K562 (cell line): ENCODE data around the gene ARL11. TPM values are rescaled to one million over a fixed set of nuclear protein-coding genes. Genes with fewer than 3 reads are reported as not detected.
"Not testable (repeated sequence)": the region's sequence is repeated elsewhere in the genome, so short reads cannot be mapped to it uniquely, and the experiment has no call there.

ENCODE experiments used
- ATAC-seq: fragments of 200-7000 bp; cut with Tn5 transposase; 3 replicates; pipeline ENCODE4 v1.9.1; 2020; ENCODE audit warnings: moderate library complexity
- BruUV-seq: library from RNA; stranded (reverse); fragments of 400-500 nt; replicated peaks from 2 replicates; lab custom pipeline; 2021; lab: Mats Ljungman, UMichigan
- CTCF ChIA-PET: fragments of 300-600 bp; formaldehyde crosslinking; extraction: SDS; loops from one replicate; lab custom pipeline; 2021; ENCODE audit warnings: low intra/inter-chr PET ratio; lab: Yijun Ruan, JAX
- POLR2A ChIA-PET: fragments of 300-600, 350-650 bp; sonication (Branson Sonifier 250); formaldehyde crosslinking; extraction: SDS; loops from one replicate; lab custom pipeline; 2021; ENCODE audit warnings: antibody characterized with exemption, inconsistent platforms; lab: Yijun Ruan, JAX
- DNase-seq, 4 experiments: peaks; one replicate each; pipeline versions ENCODE4 v3.0.0 to v3.0.0-alpha.2; 2011 to 2018; ENCODE audit warnings: low spot score in 3 of 4, mixed read lengths in 3 of 4; ENCODE audit errors: extremely low read depth in 1 of 4
- FAIRE-seq: peaks from 2 replicates; lab custom pipeline; 2011; peaks lifted over from hg19 to GRCh38; lab: Jason Lieb, UNC
- H2AFZ ChIP-seq: 2 replicates; pipeline ENCODE4 v1.6.0; 2011; ENCODE audit warnings: low read depth, low read length, control low read depth, inconsistent platforms
- H3K27ac ChIP-seq: fragments of 200-600 bp; 3 replicates; pipeline ENCODE4 v1.8.0; 2011; ENCODE audit warnings: low read depth, mild to moderate bottlenecking, control low read depth, inconsistent platforms, low read length, moderate library complexity, mixed read lengths; ENCODE audit errors: extremely low read depth
- H3K27me3 ChIP-seq, 2 experiments: fragments of 300-600 bp in 1 of 2; 2 replicates in 1 of 2; 3 replicates in 1 of 2; pipeline versions ENCODE4 v1.6.0 to v1.8.0; 2011; ENCODE audit warnings: inconsistent platforms in 2 of 2, low read length in 2 of 2, mild to moderate bottlenecking in 1 of 2, mixed read lengths in 1 of 2, moderate library complexity in 1 of 2; ENCODE audit not compliant: control insufficient read depth in 2 of 2, insufficient read depth in 2 of 2
- H3K36me3 ChIP-seq: fragments of 300-600 bp; 3 replicates; pipeline ENCODE4 v1.8.0; 2011; ENCODE audit warnings: mild to moderate bottlenecking, low read length, inconsistent platforms; ENCODE audit not compliant: control insufficient read depth, insufficient read depth
- H3K4me1 ChIP-seq, 2 experiments: fragments of 200-600 bp in 1 of 2; replicated peaks in 1 of 2; 2 replicates in 1 of 2; 3 replicates in 1 of 2; pipeline versions ENCODE4 v1.5.1 to v1.8.0; 2011; ENCODE audit warnings: inconsistent platforms in 2 of 2, low read length in 2 of 2, mild to moderate bottlenecking in 1 of 2, mixed read lengths in 1 of 2, moderate library complexity in 1 of 2; ENCODE audit not compliant: control insufficient read depth in 2 of 2, insufficient read depth in 2 of 2
- H3K4me2 ChIP-seq: 2 replicates; pipeline ENCODE4 v1.6.1; 2011; ENCODE audit warnings: low read length, control low read depth, inconsistent platforms, mixed read lengths; ENCODE audit not compliant: insufficient read depth
- H3K4me3 ChIP-seq: fragments of 200-600 bp; sonication (generic), shearing (Covaris generic); 2 replicates; pipeline ENCODE4 v1.5.1; 2016; ENCODE audit warnings: control low read depth, inconsistent platforms
- H3K79me2 ChIP-seq: fragments of 200-600 bp; 3 replicates; pipeline ENCODE4 v1.8.0; 2011; ENCODE audit warnings: low read length, inconsistent platforms; ENCODE audit not compliant: control insufficient read depth, insufficient read depth
- H3K9ac ChIP-seq, 2 experiments: 2 replicates each; pipeline versions ENCODE4 v1.6.0 to v1.6.1; 2011; ENCODE audit warnings: low read depth in 2 of 2, low read length in 2 of 2, control low read depth in 1 of 2, inconsistent platforms in 1 of 2, mild to moderate bottlenecking in 1 of 2, mixed read lengths in 1 of 2; ENCODE audit not compliant: insufficient read depth in 1 of 2
- H3K9me1 ChIP-seq: one replicate; pipeline ENCODE4 v1.6.0; 2011; ENCODE audit warnings: inconsistent platforms, mild to moderate bottlenecking, low read length, moderate library complexity; ENCODE audit not compliant: control insufficient read depth, insufficient read depth
- H3K9me3 ChIP-seq: replicated peaks from 2 replicates; pipeline ENCODE4 v1.5.1; 2011; ENCODE audit warnings: low read depth, low read length, inconsistent platforms; ENCODE audit not compliant: control insufficient read depth, insufficient read depth
- H4K20me1 ChIP-seq: replicated peaks from 2 replicates; pipeline ENCODE4 v1.6.1; 2011; ENCODE audit warnings: low read length, inconsistent platforms, mixed read lengths; ENCODE audit not compliant: control insufficient read depth, insufficient read depth
- EP400 ChIP-seq: fragments of 450-650 bp; IDR thresholded peaks from 2 replicates; pipeline ENCODE4 v1.6.1; 2017; ENCODE audit warnings: antibody characterized with exemption, mild to moderate bottlenecking, moderate library complexity
- NCOA6 ChIP-seq: fragments of 450-650 bp; IDR thresholded peaks from 2 replicates; pipeline ENCODE4 v1.6.1; 2017; ENCODE audit warnings: mild to moderate bottlenecking
- PCBP2 ChIP-seq: fragments of 200-400 bp; formaldehyde crosslinking; IDR thresholded peaks from 2 replicates; pipeline ENCODE4 v1.6.1; 2018; ENCODE audit warnings: low read length, low read depth, mild to moderate bottlenecking, moderate library complexity; ENCODE audit not compliant: poor library complexity, severe bottlenecking
- TAF9B ChIP-seq: fragments of 450-650 bp; IDR thresholded peaks from 2 replicates; pipeline ENCODE4 v1.6.1; 2018; ENCODE audit warnings: mild to moderate bottlenecking; ENCODE audit not compliant: partially characterized antibody
- WGBS: fragments of 100-300 bp; shearing (Covaris generic); methylation state at CpG from one replicate; pipeline ENCODE4 v1.1.6; 2016; ENCODE audit warnings: low coverage, mixed read lengths; ENCODE audit not compliant: insufficient coverage; ENCODE audit errors: missing lambda C conversion rate; 5-methylcytosine and 5-hydroxymethylcytosine counted together
- in situ Hi-C: fragments of 300-500 bp; cut with MboI; formaldehyde crosslinking; loops from 4 replicates; pipeline ENCODE4 v1.15.0; 2018; ENCODE audit warnings: inconsistent platforms, mixed read lengths
- intact Hi-C: fragments of 100-400 bp; cut with micrococcal nuclease; formaldehyde crosslinking; loops from 2 replicates; pipeline ENCODE4 v1.14.2; 2022
- polyA plus RNA-seq, 8 experiments: library from polyadenylated mRNA; depleted of rRNA in 4 of 8; stranded (reverse) in 5 of 8; unstranded in 3 of 8; fragments of >200 nt; fragmentation: Nextera tagmentation in 2 of 8; fragmentation: Illumina TruSeq in 1 of 8; extraction: Ambion mirVana in 2 of 8; extraction: Trizol in 1 of 8; gene quantifications; 2 replicates each; pipeline versions ENCODE4 v1.2.1 to v1.2.3, GENCODE V29; 2011 to 2014; ENCODE audit warnings: inconsistent platforms in 1 of 8, missing spikeins in 1 of 8
- total RNA-seq, 7 experiments: library from RNA; depleted of rRNA in 6 of 7; stranded (reverse); fragments of >200 nt in 6 of 7; fragmentation: Illumina TruSeq in 2 of 7; extraction: Trizol in 2 of 7; gene quantifications; 2 replicates each; pipeline versions ENCODE4 v1.2.1 to v1.2.3, GENCODE V29; 2011 to 2021; ENCODE audit warnings: low replicate concordance in 1 of 7

Gene ARL11
- total and polyA plus RNA-seq, 9 of the 15 experiments (the other 6 are each of a cell fraction or from before 2014, with no cell fraction given): 0.18 to 0.87 (median 0.45) TPM

GRCh38 chr13:49586717-49587116 is 41.6 kb upstream of the ARL11 start:
- no peak overlapping the region for H3K4me2 ChIP-seq
- FAIRE-seq: no peak
- no peaks in the 10 kb centered on the region for H3K36me3 ChIP-seq
- intact Hi-C loops: no loop called here
- CTCF ChIA-PET: no interaction called here
- no peaks in the 10 kb centered on the region for H3K9me3 ChIP-seq
- H2AFZ ChIP-seq: peak overlapping the region; percentile 61; the same call in 1 of the 2 replicates
- no peak for DNase-seq
- no peak for ATAC-seq
- no peak overlapping the region for H3K4me3 ChIP-seq
- no peak overlapping the region for H3K9ac ChIP-seq
- H3K27me3 ChIP-seq: no peaks in the 10 kb centered on the region
- H3K79me2 ChIP-seq: peaks cover 11% of the 10 kb centered on the region; the same call in 2 of the 3 replicates
- TF ChIP-seq PCBP2 (no peak), EP400 (no peak)
- TF ChIP-seq, all 486 proteins: peak for 0
- H3K4me1 ChIP-seq: peaks cover 7 to 13% of the 10 kb centered on the region in 2 experiments; a peak in 4 of 5 replicates
- in situ Hi-C loops: no loop called here
- 85% methylated on average over 2 of the region's 3 CpGs for WGBS
- no peaks in the 10 kb centered on the region for H3K9me1 ChIP-seq
- POLR2A ChIA-PET: interaction anchor here (1.2 kb wide), 1 partner anchor 24 kb away, joined by 4 read pairs; no protein-coding TSS in a partner anchor
- BruUV-seq: no TSS peak
- H4K20me1 ChIP-seq: no peaks in the 10 kb centered on the region
- no peak overlapping the region for H3K27ac ChIP-seq

GRCh38 chr13:49587311-49587847 is 40.9 kb upstream of the ARL11 start:
- ATAC-seq: no peak
- no TSS peak for BruUV-seq
- H3K4me2 ChIP-seq: no peak overlapping the region
- peaks cover 7 to 13% of the 10 kb centered on the region in 2 experiments; a peak in 4 of 5 replicates for H3K4me1 ChIP-seq
- no peaks in the 10 kb centered on the region for H3K27me3 ChIP-seq
- TF ChIP-seq TAF9B (no peak), NCOA6 (no peak)
- no peak for DNase-seq
- H3K79me2 ChIP-seq: peaks cover 11% of the 10 kb centered on the region; the same call in 2 of the 3 replicates
- H3K27ac ChIP-seq: no peak overlapping the region
- ChIA-PET POLR2A (interaction anchor here (1.2 kb wide), 1 partner anchor 25 kb away, joined by 4 read pairs; no protein-coding TSS in a partner anchor), CTCF (no interaction called here)
- FAIRE-seq: no peak
- WGBS: 25% methylated on average over 2 of the region's 2 CpGs
- no peaks in the 10 kb centered on the region for H3K36me3 ChIP-seq
- intact Hi-C loops (no loop called here), in situ Hi-C loops (no loop called here)
- no peaks in the 10 kb centered on the region for H4K20me1 ChIP-seq
- no peaks in the 10 kb centered on the region for H3K9me3 ChIP-seq
- peak overlapping the region; percentile 61; the same call in 1 of the 2 replicates for H2AFZ ChIP-seq
- H3K4me3 ChIP-seq: no peak overlapping the region
- H3K9me1 ChIP-seq: no peaks in the 10 kb centered on the region
- no peak overlapping the region for H3K9ac ChIP-seq

DNA sequence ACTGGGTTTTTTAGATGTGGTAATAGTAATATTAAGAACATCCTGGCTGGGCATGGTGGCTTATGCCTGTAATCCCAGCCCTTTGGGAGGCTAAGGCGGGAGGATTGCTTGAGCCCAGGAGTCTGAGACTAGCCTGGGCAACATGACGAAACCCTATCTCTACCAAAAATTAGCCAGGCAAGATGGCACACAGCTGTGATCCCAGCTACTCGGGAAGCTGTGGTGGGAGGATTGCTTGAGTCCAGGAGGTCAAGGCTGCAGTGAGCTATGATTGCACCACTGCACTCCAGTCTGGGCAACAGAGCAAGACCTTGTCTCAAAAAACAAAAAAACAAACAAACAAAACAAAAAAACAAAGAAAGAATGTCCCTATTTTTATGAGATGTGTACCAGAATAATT is 37.6 kb upstream of the ARL11 start:
- 49% methylated on average over 3 of the region's 3 CpGs for WGBS
- ATAC-seq, BruUV-seq: not testable (repeated sequence)

More for the DNA sequence above, 37.6 kb upstream of the ARL11 start:
- POLR2A ChIA-PET: interaction anchor here (2.5 kb wide), 1 partner anchor 11 kb away, joined by 8 read pairs; no protein-coding TSS in a partner anchor
- H3K27ac ChIP-seq, H3K9me3 ChIP-seq, CTCF ChIA-PET, H3K79me2 ChIP-seq, intact Hi-C loops, FAIRE-seq, H4K20me1 ChIP-seq, in situ Hi-C loops, H3K4me3 ChIP-seq, H3K36me3 ChIP-seq, H3K4me1 ChIP-seq, H3K4me2 ChIP-seq, H3K27me3 ChIP-seq, H3K9ac ChIP-seq, DNase-seq, H2AFZ ChIP-seq, H3K9me1 ChIP-seq: not testable (repeated sequence)
